ENCODE data around the gene BAIAP3. TPM values are rescaled to one million over a fixed set of nuclear protein-coding genes. Genes with fewer than 3 reads are reported as not detected.

Gene BAIAP3
- total and polyA plus RNA-seq, 2 of the 8 experiments (the other 6 are each of a cell fraction or from before 2014, with no cell fraction given) = 2.9 to 6.8 TPM

- TF ChIP-seq RAD21 (IDR thresholded peaks at IDR 0.05 in 1 of 2, conservative IDR thresholded peaks at IDR 0.05 in 1 of 2; ENCODE audit: low read depth in 2 of 2, low read length in 2 of 2) (peak in 1 of 2 experiments; percentile 25; a peak in 1 of 4 replicates), CREB1 (IDR thresholded peaks at IDR 0.05) (peak; percentile 80), EP300 (IDR thresholded peaks at IDR 0.05; ENCODE audit: borderline replicate concordance in 1 of 2, low read depth in 2 of 2, low read length in 2 of 2) (peak in 1 of 2 experiments; percentile 93; a peak in 2 of 3 replicates), ASH2L (IDR thresholded peaks at IDR 0.05; ENCODE audit: low read length) (no peak), TAF7 (optimal IDR thresholded peaks at IDR 0.05; ENCODE audit: borderline replicate concordance, low read depth, low read length) (peak; percentile 82), GABPA (IDR thresholded peaks at IDR 0.05; ENCODE audit: borderline replicate concordance, insufficient read depth, low read length) (peak; percentile 89), CBX5 (IDR thresholded peaks at IDR 0.05; ENCODE audit: low read depth, low read length) (no peak), GTF2F1 (IDR thresholded peaks at IDR 0.05; ENCODE audit: borderline replicate concordance, low read depth, low read length) (peak; percentile 91), CHD1 (IDR thresholded peaks at IDR 0.05; ENCODE audit: low read depth, low read length) (no peak), SIX5 (IDR thresholded peaks at IDR 0.05; ENCODE audit: low read depth, low read length) (no peak), HDAC6 (IDR thresholded peaks at IDR 0.05; ENCODE audit: low read depth, low read length) (no peak), CTCF (IDR thresholded peaks at IDR 0.05; ENCODE audit: control extremely low read depth in 1 of 3, insufficient read depth in 1 of 3, low read depth in 1 of 3, low read length in 3 of 3) (no peak), E2F6 (IDR thresholded peaks at IDR 0.05) (0 out of 2 replicates have a peak, but pooled peaks have one; percentile 30), SP4 (IDR thresholded peaks at IDR 0.05; ENCODE audit: low read length) (peak; percentile 99), EGR1 (IDR thresholded peaks at IDR 0.05; ENCODE audit: borderline replicate concordance, low read depth, low read length) (0 out of 2 replicates have a peak, but pooled peaks have one; percentile 5), JUN (IDR thresholded peaks at IDR 0.05; ENCODE audit: low read depth, low read length) (no peak), PHF8 (conservative IDR thresholded peaks at IDR 0.05; ENCODE audit: low read depth, low read length) (peak; percentile 91), SAP30 (IDR thresholded peaks at IDR 0.05; ENCODE audit: insufficient read depth, insufficient replicate concordance, low read length) (no peak)
Measured at GRCh38 chr16:1351582-1352362, 18.3 kb downstream of the BAIAP3 start, which contains the start of the genes GNPTG and TSR3 (continued).
